HepG2 (cell line): ENCODE results near the gene CEP43. TPM values are rescaled to one million over a fixed set of nuclear protein-coding genes. Genes with fewer than 3 reads are reported as not detected.
A peak's percentile ranks its signal among the peaks of the same experiment; 100 is the strongest.

Experiments
- ARNT ChIP-seq: fragments of 450-650 bp; IDR thresholded peaks from 2 replicates; pipeline ENCODE4 v1.6.1; 2017
- DR1 ChIP-seq: sonication (generic); formaldehyde crosslinking; IDR thresholded peaks from 2 replicates; pipeline ENCODE4 v1.8.0; 2021; ENCODE audit warnings: mild to moderate bottlenecking, missing genetic modification reagents, inconsistent platforms
- ELF3 ChIP-seq: IDR thresholded peaks from 2 replicates; pipeline ENCODE4 v1.6.1; 2016; ENCODE audit warnings: missing genetic modification reagents, missing compliant biosample characterization
- EZH2 ChIP-seq: conservative IDR thresholded peaks from 2 replicates; pipeline ENCODE4 v1.6.1; 2012; ENCODE audit warnings: mild to moderate bottlenecking, low read depth, low read length, moderate library complexity
- FOXK1 ChIP-seq: sonication (generic); formaldehyde crosslinking; IDR thresholded peaks from 2 replicates; pipeline ENCODE4 v1.4.0; 2020; ENCODE audit warnings: low read depth, missing genetic modification reagents, borderline replicate concordance
- KDM1A ChIP-seq: IDR thresholded peaks from 2 replicates; pipeline ENCODE4 v1.6.1; 2016; ENCODE audit warnings: missing compliant biosample characterization
- KLF13 ChIP-seq: sonication (generic); formaldehyde crosslinking; IDR thresholded peaks from 2 replicates; pipeline ENCODE4 v1.4.0; 2020; ENCODE audit warnings: mild to moderate bottlenecking, missing genetic modification reagents
- KMT2B ChIP-seq: IDR thresholded peaks from 2 replicates; pipeline ENCODE4 v1.6.1; 2016; ENCODE audit warnings: missing genetic modification reagents, missing compliant biosample characterization
- NFKBIZ ChIP-seq: IDR thresholded peaks from 2 replicates; pipeline ENCODE4 v1.6.1; 2018; ENCODE audit warnings: missing genetic modification reagents, missing compliant biosample characterization
- RCOR2 ChIP-seq: IDR thresholded peaks from 2 replicates; pipeline ENCODE4 v1.6.1; 2016; ENCODE audit warnings: missing biosample characterization, missing genetic modification reagents
- REPIN1 ChIP-seq: sonication (generic); formaldehyde crosslinking; IDR thresholded peaks from 2 replicates; pipeline ENCODE4 v1.8.0; 2022; ENCODE audit warnings: missing genetic modification reagents, low read depth, mild to moderate bottlenecking, borderline replicate concordance
- RFX1 ChIP-seq: fragments of 450-650 bp; IDR thresholded peaks from 2 replicates; pipeline ENCODE4 v1.6.1; 2017
- SIX1 ChIP-seq: sonication (generic); formaldehyde crosslinking; IDR thresholded peaks from 2 replicates; pipeline ENCODE4 v1.4.0; 2020; ENCODE audit warnings: missing genetic modification reagents, borderline replicate concordance
- TMF1 ChIP-seq: sonication (generic); formaldehyde crosslinking; IDR thresholded peaks from 2 replicates; pipeline ENCODE4 v1.8.1; 2022; ENCODE audit warnings: low read depth, missing genetic modification reagents
- polyA plus RNA-seq, 8 experiments: library from polyadenylated mRNA; depleted of rRNA in 3 of 8; stranded (reverse) in 7 of 8; unstranded in 1 of 8; fragments of >200 nt; fragmentation: Illumina TruSeq in 4 of 8; extraction: Trizol in 4 of 8; gene quantifications; 2 replicates each; pipeline versions ENCODE4 v1.2.1 to v1.2.3, GENCODE V29; 2011 to 2016; ENCODE audit warnings: low read depth in 4 of 8, missing spikeins in 1 of 8, mixed read lengths in 1 of 8; ENCODE audit not compliant: insufficient read depth in 1 of 8
- total RNA-seq, 5 experiments: library from RNA; depleted of rRNA; stranded (reverse); fragments of >200 nt; fragmentation: Illumina TruSeq; extraction: Trizol; gene quantifications; 2 replicates each; pipeline ENCODE4 v1.2.3, GENCODE V29; 2016; ENCODE audit warnings: low read depth in 1 of 5
- TF ChIP-seq, protein P1 (sequence below): IDR thresholded peaks from 2 replicates; pipeline ENCODE4 v1.6.1; 2012; ENCODE audit warnings: low read depth, low read length, improper control_type of control experiment
- TF ChIP-seq, protein P2 (sequence below): sonication (generic); formaldehyde crosslinking; IDR thresholded peaks from 2 replicates; pipeline ENCODE4 v1.8.1; 2023; ENCODE audit warnings: mild to moderate bottlenecking, missing genetic modification reagents
- TF ChIP-seq, protein P3 (sequence below): sonication (generic); formaldehyde crosslinking; IDR thresholded peaks from 2 replicates; pipeline ENCODE4 v1.4.0; 2020; ENCODE audit warnings: missing genetic modification reagents
- TF ChIP-seq, protein P4 (sequence below): sonication (generic); formaldehyde crosslinking; IDR thresholded peaks from 2 replicates; pipeline ENCODE4 v1.4.0; 2020; ENCODE audit warnings: missing genetic modification reagents
- TF ChIP-seq, protein P5 (sequence below): sonication (generic); formaldehyde crosslinking; IDR thresholded peaks from 2 replicates; pipeline ENCODE4 v1.4.0; 2020; ENCODE audit warnings: missing genetic modification reagents, mild to moderate bottlenecking, borderline replicate concordance
- TF ChIP-seq, protein P6 (sequence below): sonication (generic); formaldehyde crosslinking; IDR thresholded peaks from 2 replicates; pipeline ENCODE4 v1.5.1; 2020; ENCODE audit warnings: missing genetic modification reagents, mild to moderate bottlenecking, borderline replicate concordance

The CEP43 gene
- total and polyA plus RNA-seq, 2 of the 13 experiments (the other 11 are each of a cell fraction or from before 2014, with no cell fraction given): 29.3 to 73.9 TPM

DNA sequence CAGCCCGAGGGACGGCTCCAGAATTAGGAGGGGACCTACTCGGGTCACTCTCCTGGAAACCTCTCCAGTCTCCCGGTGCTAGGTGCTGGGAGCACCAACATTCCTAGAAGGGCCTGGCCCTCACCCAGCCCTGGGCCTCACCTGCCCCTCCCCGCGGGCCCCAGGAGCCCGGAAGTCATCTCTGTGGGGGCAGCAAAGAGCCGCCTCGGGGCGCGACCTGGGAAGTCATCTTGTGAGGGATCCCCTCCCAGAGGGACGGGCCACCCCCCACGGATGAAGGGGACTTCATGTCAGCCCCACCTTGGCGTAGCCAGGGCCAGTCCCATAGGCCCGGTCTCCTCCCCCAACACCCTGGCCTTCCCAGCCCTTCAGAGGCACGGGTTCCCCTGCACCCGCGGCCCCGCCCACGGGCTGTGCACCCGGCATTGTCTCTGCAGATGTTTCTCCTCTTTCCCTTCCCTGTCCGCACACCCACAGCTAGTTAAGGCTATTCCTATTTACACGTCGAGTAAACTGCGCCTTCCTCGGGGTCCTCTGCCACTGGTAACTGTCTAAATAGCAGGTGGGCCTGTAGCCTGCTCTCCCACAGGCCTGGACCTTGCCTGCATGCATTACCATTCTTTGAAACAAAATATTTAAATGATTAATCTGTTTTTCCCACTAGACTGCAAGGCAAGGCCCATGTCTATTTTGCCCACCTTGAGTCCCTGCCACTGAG, 42.0 kb upstream of the CEP43 start (continued):
- TF ChIP-seq, protein P1, sequence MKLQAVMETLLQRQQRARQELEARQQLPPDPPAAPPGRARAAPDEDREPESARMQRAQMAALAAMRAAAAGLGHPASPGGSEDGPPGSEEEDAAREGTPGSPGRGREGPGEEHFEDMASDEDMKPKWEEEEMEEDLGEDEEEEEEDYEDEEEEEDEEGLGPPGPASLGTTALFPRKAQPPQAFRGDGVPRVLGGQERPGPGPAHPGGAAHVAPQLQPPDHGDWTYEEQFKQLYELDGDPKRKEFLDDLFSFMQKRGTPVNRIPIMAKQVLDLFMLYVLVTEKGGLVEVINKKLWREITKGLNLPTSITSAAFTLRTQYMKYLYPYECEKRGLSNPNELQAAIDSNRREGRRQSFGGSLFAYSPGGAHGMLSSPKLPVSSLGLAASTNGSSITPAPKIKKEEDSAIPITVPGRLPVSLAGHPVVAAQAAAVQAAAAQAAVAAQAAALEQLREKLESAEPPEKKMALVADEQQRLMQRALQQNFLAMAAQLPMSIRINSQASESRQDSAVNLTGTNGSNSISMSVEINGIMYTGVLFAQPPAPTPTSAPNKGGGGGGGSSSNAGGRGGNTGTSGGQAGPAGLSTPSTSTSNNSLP: no peak
- TF ChIP-seq KMT2B (CRISPR knock-in tag) (peak; percentile 9), SIX1 (CRISPR knock-in tag) (0 out of 2 replicates have a peak, but pooled peaks have one; percentile 34), RCOR2 (CRISPR knock-in tag) (peak; percentile 68; the same call in 1 of the 2 replicates), FOXK1 (CRISPR knock-in tag) (no peak; the same call in 1 of the 2 replicates), ELF3 (CRISPR knock-in tag) (peak; percentile 55), DR1 (CRISPR knock-in tag) (no peak), NFKBIZ (CRISPR knock-in tag) (0 out of 2 replicates have a peak, but pooled peaks have one; percentile 78), RFX1 (no peak), REPIN1 (no peak), EZH2 (no peak), KLF13 (no peak), TMF1 (no peak), ARNT (no peak), KDM1A (no peak)
- TF ChIP-seq, protein P2, sequence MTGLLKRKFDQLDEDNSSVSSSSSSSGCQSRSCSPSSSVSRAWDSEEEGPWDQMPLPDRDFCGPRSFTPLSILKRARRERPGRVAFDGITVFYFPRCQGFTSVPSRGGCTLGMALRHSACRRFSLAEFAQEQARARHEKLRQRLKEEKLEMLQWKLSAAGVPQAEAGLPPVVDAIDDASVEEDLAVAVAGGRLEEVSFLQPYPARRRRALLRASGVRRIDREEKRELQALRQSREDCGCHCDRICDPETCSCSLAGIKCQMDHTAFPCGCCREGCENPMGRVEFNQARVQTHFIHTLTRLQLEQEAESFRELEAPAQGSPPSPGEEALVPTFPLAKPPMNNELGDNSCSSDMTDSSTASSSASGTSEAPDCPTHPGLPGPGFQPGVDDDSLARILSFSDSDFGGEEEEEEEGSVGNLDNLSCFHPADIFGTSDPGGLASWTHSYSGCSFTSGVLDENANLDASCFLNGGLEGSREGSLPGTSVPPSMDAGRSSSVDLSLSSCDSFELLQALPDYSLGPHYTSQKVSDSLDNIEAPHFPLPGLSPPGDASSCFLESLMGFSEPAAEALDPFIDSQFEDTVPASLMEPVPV (CRISPR knock-in tag): 0 out of 2 replicates have a peak, but pooled peaks have one; percentile 47
- TF ChIP-seq, protein P3, sequence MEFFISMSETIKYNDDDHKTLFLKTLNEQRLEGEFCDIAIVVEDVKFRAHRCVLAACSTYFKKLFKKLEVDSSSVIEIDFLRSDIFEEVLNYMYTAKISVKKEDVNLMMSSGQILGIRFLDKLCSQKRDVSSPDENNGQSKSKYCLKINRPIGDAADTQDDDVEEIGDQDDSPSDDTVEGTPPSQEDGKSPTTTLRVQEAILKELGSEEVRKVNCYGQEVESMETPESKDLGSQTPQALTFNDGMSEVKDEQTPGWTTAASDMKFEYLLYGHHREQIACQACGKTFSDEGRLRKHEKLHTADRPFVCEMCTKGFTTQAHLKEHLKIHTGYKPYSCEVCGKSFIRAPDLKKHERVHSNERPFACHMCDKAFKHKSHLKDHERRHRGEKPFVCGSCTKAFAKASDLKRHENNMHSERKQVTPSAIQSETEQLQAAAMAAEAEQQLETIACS: no peak
- TF ChIP-seq, protein P4, sequence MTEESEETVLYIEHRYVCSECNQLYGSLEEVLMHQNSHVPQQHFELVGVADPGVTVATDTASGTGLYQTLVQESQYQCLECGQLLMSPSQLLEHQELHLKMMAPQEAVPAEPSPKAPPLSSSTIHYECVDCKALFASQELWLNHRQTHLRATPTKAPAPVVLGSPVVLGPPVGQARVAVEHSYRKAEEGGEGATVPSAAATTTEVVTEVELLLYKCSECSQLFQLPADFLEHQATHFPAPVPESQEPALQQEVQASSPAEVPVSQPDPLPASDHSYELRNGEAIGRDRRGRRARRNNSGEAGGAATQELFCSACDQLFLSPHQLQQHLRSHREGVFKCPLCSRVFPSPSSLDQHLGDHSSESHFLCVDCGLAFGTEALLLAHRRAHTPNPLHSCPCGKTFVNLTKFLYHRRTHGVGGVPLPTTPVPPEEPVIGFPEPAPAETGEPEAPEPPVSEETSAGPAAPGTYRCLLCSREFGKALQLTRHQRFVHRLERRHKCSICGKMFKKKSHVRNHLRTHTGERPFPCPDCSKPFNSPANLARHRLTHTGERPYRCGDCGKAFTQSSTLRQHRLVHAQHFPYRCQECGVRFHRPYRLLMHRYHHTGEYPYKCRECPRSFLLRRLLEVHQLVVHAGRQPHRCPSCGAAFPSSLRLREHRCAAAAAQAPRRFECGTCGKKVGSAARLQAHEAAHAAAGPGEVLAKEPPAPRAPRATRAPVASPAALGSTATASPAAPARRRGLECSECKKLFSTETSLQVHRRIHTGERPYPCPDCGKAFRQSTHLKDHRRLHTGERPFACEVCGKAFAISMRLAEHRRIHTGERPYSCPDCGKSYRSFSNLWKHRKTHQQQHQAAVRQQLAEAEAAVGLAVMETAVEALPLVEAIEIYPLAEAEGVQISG (CRISPR knock-in tag): peak; percentile 72; the same call in 1 of the 2 replicates
- TF ChIP-seq, protein P5, sequence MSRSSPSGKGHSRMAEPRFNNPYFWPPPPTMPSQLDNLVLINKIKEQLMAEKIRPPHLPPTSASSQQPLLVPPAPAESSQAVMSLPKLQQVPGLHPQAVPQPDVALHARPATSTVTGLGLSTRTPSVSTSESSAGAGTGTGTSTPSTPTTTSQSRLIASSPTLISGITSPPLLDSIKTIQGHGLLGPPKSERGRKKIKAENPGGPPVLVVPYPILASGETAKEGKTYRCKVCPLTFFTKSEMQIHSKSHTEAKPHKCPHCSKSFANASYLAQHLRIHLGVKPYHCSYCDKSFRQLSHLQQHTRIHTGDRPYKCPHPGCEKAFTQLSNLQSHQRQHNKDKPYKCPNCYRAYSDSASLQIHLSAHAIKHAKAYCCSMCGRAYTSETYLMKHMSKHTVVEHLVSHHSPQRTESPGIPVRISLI (CRISPR knock-in tag): 0 out of 2 replicates have a peak, but pooled peaks have one; percentile 7
- TF ChIP-seq, protein P6, sequence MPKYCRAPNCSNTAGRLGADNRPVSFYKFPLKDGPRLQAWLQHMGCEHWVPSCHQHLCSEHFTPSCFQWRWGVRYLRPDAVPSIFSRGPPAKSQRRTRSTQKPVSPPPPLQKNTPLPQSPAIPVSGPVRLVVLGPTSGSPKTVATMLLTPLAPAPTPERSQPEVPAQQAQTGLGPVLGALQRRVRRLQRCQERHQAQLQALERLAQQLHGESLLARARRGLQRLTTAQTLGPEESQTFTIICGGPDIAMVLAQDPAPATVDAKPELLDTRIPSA (CRISPR knock-in tag): 0 out of 2 replicates have a peak, but pooled peaks have one; percentile 82
